ENCODE measurements around the gene DLG1. TPM values are rescaled to one million over a fixed set of nuclear protein-coding genes. Genes with fewer than 3 reads are reported as not detected.

DLG1 gene
- total and polyA plus RNA-seq, 9 of the 15 experiments (the other 6 are each of a cell fraction or from before 2014, with no cell fraction given), result 9.4 to 63.5 (median 43.6) TPM

DNA sequence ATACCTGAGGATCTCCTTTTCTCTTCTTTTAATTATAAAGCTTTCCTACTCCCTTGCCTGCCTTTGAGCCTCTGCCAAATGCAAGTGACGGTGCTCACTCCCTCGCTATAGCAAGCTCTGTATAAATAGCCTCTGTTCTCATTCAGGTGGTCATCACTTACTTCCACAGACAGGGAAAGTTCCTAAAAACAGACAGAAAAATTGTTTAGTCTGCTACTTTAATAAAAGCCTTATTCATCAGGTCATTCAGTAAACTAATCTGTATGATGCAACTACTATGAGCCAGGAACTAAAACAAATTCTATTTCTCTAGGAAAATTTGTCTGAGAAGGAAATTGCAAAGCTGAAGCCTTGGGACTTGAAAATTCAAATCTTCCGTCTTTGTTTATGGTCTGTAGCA lies 10.2 kb upstream of the DLG1 start:
- intact Hi-C loops (cut with micrococcal nuclease), result no loop called here
- Histone ChIP-seq H3K79me2 (ENCODE audit: control insufficient read depth, insufficient read depth, low read length) (no peaks in the 10 kb centered on the region), H3K27me3 (ENCODE audit: control insufficient read depth in 2 of 2, insufficient read depth in 2 of 2, low read length in 2 of 2) (no peaks in the 10 kb centered on the region), H4K20me1 (replicated peaks; ENCODE audit: control insufficient read depth, insufficient read depth, low read length) (no peaks in the 10 kb centered on the region), H3K4me2 (ENCODE audit: insufficient read depth, low read length) (no peak overlapping the region), H3K4me1 (replicated peaks in 1 of 2; ENCODE audit: control insufficient read depth in 2 of 2, insufficient read depth in 2 of 2, low read length in 2 of 2) (peaks cover 6 to 22% of the 10 kb centered on the region in 2 experiments; a peak in 3 of 5 replicates), H3K9me3 (replicated peaks; ENCODE audit: control insufficient read depth, insufficient read depth, low read depth, low read length) (no peaks in the 10 kb centered on the region), H2AFZ (ENCODE audit: low read depth, low read length) (peak overlapping the region; percentile 80), H3K9ac (ENCODE audit: insufficient read depth in 1 of 2, low read depth in 2 of 2, low read length in 2 of 2) (no peak overlapping the region), H3K9me1 (ENCODE audit: control insufficient read depth, insufficient read depth, low read length) (no peaks in the 10 kb centered on the region), H3K27ac (ENCODE audit: extremely low read depth, low read depth, low read length) (no peak overlapping the region), H3K36me3 (ENCODE audit: control insufficient read depth, insufficient read depth, low read length) (no peaks in the 10 kb centered on the region), H3K4me3 (no peak overlapping the region)
- WGBS (ENCODE audit: insufficient coverage, low coverage, missing lambda C conversion rate), result 56% methylated on average over 3 of the region's 3 CpGs
- TF ChIP-seq CEBPG (CRISPR knock-in tag; IDR thresholded peaks at IDR 0.05), result no peak
- peak; percentile 58 to 68; a peak in 2 of 4 replicates for TF ChIP-seq CEBPG (tag; conservative IDR thresholded peaks at IDR 0.05 in 1 of 2, IDR thresholded peaks at IDR 0.05 in 1 of 2)
- TF ChIP-seq POLR3A (IDR thresholded peaks at IDR 0.05; ENCODE audit: borderline replicate concordance, extremely low read depth, insufficient read depth, insufficient read length), result no peak
- no peak for TF ChIP-seq PTRF (tag; IDR thresholded peaks at IDR 0.05)
- TF ChIP-seq, protein P1, sequence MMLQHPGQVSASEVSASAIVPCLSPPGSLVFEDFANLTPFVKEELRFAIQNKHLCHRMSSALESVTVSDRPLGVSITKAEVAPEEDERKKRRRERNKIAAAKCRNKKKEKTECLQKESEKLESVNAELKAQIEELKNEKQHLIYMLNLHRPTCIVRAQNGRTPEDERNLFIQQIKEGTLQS (IDR thresholded peaks at IDR 0.05), result peak; percentile 64; the same call in 1 of the 2 replicates
- TF ChIP-seq, protein P1 (CRISPR knock-in tag; conservative IDR thresholded peaks at IDR 0.05), result no peak
- no peak for TF ChIP-seq FOXJ2 (tag; IDR thresholded peaks at IDR 0.05)
- no peak for TF ChIP-seq PPARD (CRISPR knock-in tag; IDR thresholded peaks at IDR 0.05)
- TF ChIP-seq ZNF766 (CRISPR knock-in tag; conservative IDR thresholded peaks at IDR 0.05), result 0 out of 2 replicates have a peak, but pooled peaks have one; percentile 24
- TF ChIP-seq C11orf30 (IDR thresholded peaks at IDR 0.05; ENCODE audit: low read depth), result peak; percentile 12; the same call in 1 of the 2 replicates
- TF ChIP-seq LEF1 (IDR thresholded peaks at IDR 0.05), result no peak
- TF ChIP-seq HCFC1 (IDR thresholded peaks at IDR 0.05; ENCODE audit: low read depth, low read length), result no peak
- CTCF ChIA-PET (ENCODE audit: low intra/inter-chr PET ratio), result no interaction called here
- no TSS peak for BruUV-seq (replicated peaks)
- POLR2A ChIA-PET, result interaction anchor here (0.8 to 1.5 kb wide), 2 partner anchors 9 to 11 kb away, joined by 3 to 9 read pairs; partner anchors contain the start of gene DLG1
- FAIRE-seq (no peak), ATAC-seq (no peak), DNase-seq (ENCODE audit: extremely low read depth in 1 of 4, low spot score in 3 of 4) (no peak)
- in situ Hi-C loops (cut with MboI), result no loop called here
